Hepatocyte (in vitro differentiated cells): ENCODE results near the gene TMEM19. TPM values are rescaled to one million over a fixed set of nuclear protein-coding genes. Genes with fewer than 3 reads are reported as not detected.

Experiments used
- DNase-seq: peaks from one replicate; pipeline ENCODE4 v3.0.0-alpha.2; 2016; ENCODE audit warnings: low spot score
- H2AFZ ChIP-seq: fragments of 200-600 bp; sonication (generic); 2 replicates; pipeline ENCODE4 v1.6.0; 2016; ENCODE audit warnings: antibody characterized with exemption, mild to moderate bottlenecking
- H3K27ac ChIP-seq: fragments of 200-600 bp; sonication (generic); 2 replicates; pipeline ENCODE4 v1.5.1; 2016; ENCODE audit warnings: mild to moderate bottlenecking
- H3K27me3 ChIP-seq: fragments of 200-600 bp; sonication (generic); 2 replicates; pipeline ENCODE4 v1.6.1; 2016
- H3K36me3 ChIP-seq: fragments of 200-600 bp; sonication (generic); replicated peaks from 2 replicates; pipeline ENCODE4 v1.5.1; 2016; ENCODE audit warnings: low read depth; ENCODE audit not compliant: insufficient read depth
- H3K4me1 ChIP-seq: fragments of 200-600 bp; sonication (generic); 2 replicates; pipeline ENCODE4 v1.5.1; 2016; ENCODE audit warnings: mild to moderate bottlenecking, moderate library complexity; ENCODE audit not compliant: insufficient read depth
- H3K4me2 ChIP-seq: fragments of 200-600 bp; sonication (generic); 2 replicates; pipeline ENCODE4 v1.6.0; 2016
- H3K4me3 ChIP-seq: fragments of 200-600 bp; sonication (generic); 2 replicates; pipeline ENCODE4 v1.5.1; 2016; ENCODE audit warnings: mild to moderate bottlenecking
- H3K79me2 ChIP-seq: fragments of 200-600 bp; sonication (generic); 2 replicates; pipeline ENCODE4 v1.6.0; 2017; ENCODE audit warnings: mild to moderate bottlenecking
- H3K9me2 ChIP-seq: fragments of 200-600 bp; sonication (generic); replicated peaks from 2 replicates; pipeline ENCODE4 v1.6.0; 2017; ENCODE audit warnings: mild to moderate bottlenecking; ENCODE audit not compliant: insufficient read depth
- H3K9me3 ChIP-seq: fragments of 200-600 bp; sonication (generic); 2 replicates; pipeline ENCODE4 v1.5.1; 2016; ENCODE audit warnings: low read depth, mild to moderate bottlenecking
- H4K20me1 ChIP-seq: fragments of 200-600 bp; sonication (generic); 2 replicates; pipeline ENCODE4 v1.6.0; 2016; ENCODE audit warnings: mild to moderate bottlenecking; ENCODE audit not compliant: insufficient read depth, poor library complexity, severe bottlenecking
- EZH2 ChIP-seq: fragments of 200-600 bp; sonication (generic); IDR thresholded peaks from 2 replicates; pipeline ENCODE4 v1.6.1; 2016; ENCODE audit warnings: antibody characterized with exemption, mild to moderate bottlenecking, borderline replicate concordance
- EZH2phosphoT487 ChIP-seq: fragments of 200-600 bp; sonication (generic); IDR thresholded peaks from one replicate; pipeline ENCODE4 v1.6.1; 2018; ENCODE audit warnings: antibody characterized with exemption, mild to moderate bottlenecking, low read depth, moderate library complexity; ENCODE audit not compliant: unreplicated experiment, severe bottlenecking
- WGBS: methylation state at CpG from one replicate; pipeline ENCODE4 v1.1.6; 2016; ENCODE audit warnings: low lambda C conversion rate; ENCODE audit errors: missing lambda C conversion rate; 5-methylcytosine and 5-hydroxymethylcytosine counted together
- polyA plus RNA-seq: library from polyadenylated mRNA; unstranded; fragments of >200 nt; fragmentation: Nextera tagmentation; extraction: Ambion mirVana; gene quantifications from 2 replicates; pipeline ENCODE4 v1.2.1, GENCODE V29; 2016
- total RNA-seq: library from RNA; depleted of rRNA; stranded (reverse); fragments of >200 nt; gene quantifications from 2 replicates; pipeline ENCODE4 v1.2.3, GENCODE V29; 2014
- TF ChIP-seq, protein P1 (sequence below): fragments of 200-600 bp; sonication (generic); IDR thresholded peaks from 2 replicates; pipeline ENCODE4 v1.5.1; 2016; ENCODE audit warnings: antibody characterized with exemption, mild to moderate bottlenecking; ENCODE audit not compliant: poor library complexity

The TMEM19 gene
- total and polyA plus RNA-seq, 2 experiments from 2014 or later = 24.1 to 24.8 TPM

DNA sequence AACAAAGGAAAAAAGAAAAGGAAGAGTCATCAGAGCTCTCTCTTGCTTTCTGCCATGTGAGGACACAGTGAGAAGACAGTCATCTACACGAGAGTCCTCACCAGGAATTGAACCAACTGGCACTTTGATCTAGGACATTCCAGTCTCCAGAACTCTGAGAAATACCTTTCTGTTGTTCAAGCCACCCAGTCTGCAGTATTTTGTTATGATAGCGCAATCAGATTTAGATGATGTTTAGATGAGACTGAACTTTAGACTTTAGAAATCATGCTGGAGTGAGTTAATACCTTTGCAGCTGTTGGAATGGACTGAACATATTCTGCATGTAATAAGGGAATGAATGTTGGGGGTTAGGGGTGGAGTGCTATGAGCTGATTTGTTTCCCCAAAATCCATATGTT, 40.7 kb downstream of the TMEM19 start:
- TF ChIP-seq EZH2 (no peak), EZH2phosphoT487 (no peak)
- TF ChIP-seq, protein P1, sequence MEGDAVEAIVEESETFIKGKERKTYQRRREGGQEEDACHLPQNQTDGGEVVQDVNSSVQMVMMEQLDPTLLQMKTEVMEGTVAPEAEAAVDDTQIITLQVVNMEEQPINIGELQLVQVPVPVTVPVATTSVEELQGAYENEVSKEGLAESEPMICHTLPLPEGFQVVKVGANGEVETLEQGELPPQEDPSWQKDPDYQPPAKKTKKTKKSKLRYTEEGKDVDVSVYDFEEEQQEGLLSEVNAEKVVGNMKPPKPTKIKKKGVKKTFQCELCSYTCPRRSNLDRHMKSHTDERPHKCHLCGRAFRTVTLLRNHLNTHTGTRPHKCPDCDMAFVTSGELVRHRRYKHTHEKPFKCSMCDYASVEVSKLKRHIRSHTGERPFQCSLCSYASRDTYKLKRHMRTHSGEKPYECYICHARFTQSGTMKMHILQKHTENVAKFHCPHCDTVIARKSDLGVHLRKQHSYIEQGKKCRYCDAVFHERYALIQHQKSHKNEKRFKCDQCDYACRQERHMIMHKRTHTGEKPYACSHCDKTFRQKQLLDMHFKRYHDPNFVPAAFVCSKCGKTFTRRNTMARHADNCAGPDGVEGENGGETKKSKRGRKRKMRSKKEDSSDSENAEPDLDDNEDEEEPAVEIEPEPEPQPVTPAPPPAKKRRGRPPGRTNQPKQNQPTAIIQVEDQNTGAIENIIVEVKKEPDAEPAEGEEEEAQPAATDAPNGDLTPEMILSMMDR = no peak
- Histone ChIP-seq H3K4me2 (no peak overlapping the region), H3K4me1 (no peaks in the 10 kb centered on the region), H3K27me3 (no peaks in the 10 kb centered on the region), H3K4me3 (no peak overlapping the region), H3K79me2 (no peaks in the 10 kb centered on the region), H4K20me1 (no peaks in the 10 kb centered on the region), H3K36me3 (no peaks in the 10 kb centered on the region), H3K27ac (no peak overlapping the region), H3K9me2 (no peaks in the 10 kb centered on the region), H2AFZ (no peak overlapping the region), H3K9me3 (no peaks in the 10 kb centered on the region)
- WGBS = 88% methylated on average over 2 of the region's 2 CpGs
- no peak for DNase-seq

DNA sequence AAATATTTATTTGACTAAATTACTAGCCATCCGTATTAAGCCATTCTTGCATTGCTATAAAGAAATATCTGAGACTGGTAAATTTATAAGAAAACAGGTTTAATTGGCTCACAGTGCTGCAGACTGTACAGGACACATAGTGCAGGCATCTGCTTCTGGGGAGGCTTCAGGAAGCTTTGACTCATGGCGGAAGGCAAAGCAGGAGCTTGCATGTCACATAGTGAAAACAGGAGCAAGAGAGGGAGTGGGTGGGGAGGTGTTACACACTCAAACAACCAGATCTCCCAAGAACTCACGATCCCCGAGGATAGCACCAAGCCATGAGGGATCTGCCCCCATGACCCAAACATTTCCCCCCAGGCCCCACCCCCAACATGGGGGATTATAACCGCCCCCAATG, 42.1 kb downstream of the TMEM19 start:
- no peak overlapping the region for H3K27ac ChIP-seq
- H3K9me3 ChIP-seq = no peaks in the 10 kb centered on the region
- H3K4me3 ChIP-seq = no peak overlapping the region
- no peak overlapping the region for H2AFZ ChIP-seq
- H3K36me3 ChIP-seq = no peaks in the 10 kb centered on the region
- no peak for DNase-seq
- no peaks in the 10 kb centered on the region for H3K27me3 ChIP-seq
- no peaks in the 10 kb centered on the region for H3K79me2 ChIP-seq
- H4K20me1 ChIP-seq = no peaks in the 10 kb centered on the region
- no peaks in the 10 kb centered on the region for H3K4me1 ChIP-seq
- H3K4me2 ChIP-seq = no peak overlapping the region
- H3K9me2 ChIP-seq = no peaks in the 10 kb centered on the region
- WGBS = 80% methylated on average over 5 of the region's 5 CpGs
- TF ChIP-seq EZH2phosphoT487 (no peak), EZH2 (no peak)
- TF ChIP-seq, protein P1 = no peak

GRCh38 chr12:71730936-71731335, 45.1 kb downstream of the TMEM19 start:
- no peak overlapping the region for H3K4me3 ChIP-seq
- no peaks in the 10 kb centered on the region for H3K27me3 ChIP-seq
- no peaks in the 10 kb centered on the region for H3K9me2 ChIP-seq
- TF ChIP-seq, protein P1 = no peak
- TF ChIP-seq EZH2phosphoT487 = no peak
- no peak for TF ChIP-seq EZH2
- no peak overlapping the region for H3K27ac ChIP-seq
- H2AFZ ChIP-seq = no peak overlapping the region
- H3K4me1 ChIP-seq = no peaks in the 10 kb centered on the region
- H3K9me3 ChIP-seq = no peaks in the 10 kb centered on the region
- no peak for DNase-seq
- H3K79me2 ChIP-seq = no peaks in the 10 kb centered on the region
- H3K36me3 ChIP-seq = no peaks in the 10 kb centered on the region
- WGBS = 91% methylated on average over 7 of the region's 7 CpGs
- H4K20me1 ChIP-seq = no peaks in the 10 kb centered on the region
- no peak overlapping the region for H3K4me2 ChIP-seq
